WTC11 (cell line): ENCODE measurements around the gene BRSK2. TPM values are rescaled to one million over a fixed set of nuclear protein-coding genes. Genes with fewer than 3 reads are reported as not detected.

Source experiments
- ATAC-seq: fragments of 200-7000 bp; cut with Tn5 transposase; 2 replicates; pipeline ENCODE4 v1.10.0; 2021; ENCODE audit warnings: mild to moderate bottlenecking, moderate library complexity
- CTCF ChIA-PET: fragments of 300-600 bp; sonication (Branson Sonifier 250); formaldehyde crosslinking; loops from one replicate; lab custom pipeline; 2021; ENCODE audit warnings: antibody characterized with exemption; lab: Charles Lee
- POLR2A ChIA-PET: fragments of 350-600 bp; sonication (Branson Sonifier 250); formaldehyde crosslinking; loops from one replicate; lab custom pipeline; 2021; ENCODE audit warnings: antibody characterized with exemption; lab: Charles Lee
- DNase-seq: peaks from one replicate; pipeline ENCODE4 v3.0.0; 2021; ENCODE audit warnings: low spot score
- H3K27ac Mint-ChIP-seq: 2 replicates; pipeline ENCODE4 v1.8.0; 2021; ENCODE audit warnings: mixed read lengths
- H3K27me3 Mint-ChIP-seq: 2 replicates; pipeline ENCODE4 v1.8.0; 2021; ENCODE audit warnings: low read depth, mild to moderate bottlenecking, moderate library complexity, mixed read lengths
- H3K36me3 Mint-ChIP-seq: 2 replicates; pipeline ENCODE4 v1.8.0; 2021; ENCODE audit warnings: mixed read lengths
- H3K4me1 Mint-ChIP-seq: 2 replicates; pipeline ENCODE4 v1.8.0; 2022; ENCODE audit warnings: mixed read lengths
- H3K4me3 Mint-ChIP-seq: 2 replicates; pipeline ENCODE4 v1.8.0; 2021; ENCODE audit warnings: mild to moderate bottlenecking, moderate library complexity, mixed read lengths
- H3K9me3 Mint-ChIP-seq: 2 replicates; pipeline ENCODE4 v1.8.0; 2021; ENCODE audit warnings: mixed read lengths
- CREB1 ChIP-seq: sonication (generic); formaldehyde crosslinking; IDR thresholded peaks from 2 replicates; pipeline ENCODE4 v1.8.0; 2023; ENCODE audit warnings: mild to moderate bottlenecking, missing genetic modification reagents
- CREM ChIP-seq: sonication (generic); formaldehyde crosslinking; IDR thresholded peaks from 2 replicates; pipeline ENCODE4 v1.8.1; 2022; ENCODE audit warnings: mild to moderate bottlenecking, missing genetic modification reagents, moderate library complexity
- ETV6 ChIP-seq: sonication (generic); formaldehyde crosslinking; IDR thresholded peaks from 2 replicates; pipeline ENCODE4 v1.8.1; 2022; ENCODE audit warnings: mild to moderate bottlenecking, missing genetic modification reagents
- FOXK1 ChIP-seq: sonication (generic); formaldehyde crosslinking; IDR thresholded peaks from 2 replicates; pipeline ENCODE4 v1.8.0; 2022; ENCODE audit warnings: mild to moderate bottlenecking, moderate library complexity, missing genetic modification reagents
- JUN ChIP-seq: sonication (generic); formaldehyde crosslinking; IDR thresholded peaks from 2 replicates; pipeline ENCODE4 v1.8.0; 2023; ENCODE audit warnings: mild to moderate bottlenecking, missing genetic modification reagents
- KAT7 ChIP-seq: sonication (generic); formaldehyde crosslinking; IDR thresholded peaks from 2 replicates; pipeline ENCODE4 v1.8.1; 2023; ENCODE audit warnings: missing genetic modification reagents, mild to moderate bottlenecking, borderline replicate concordance
- MXD4 ChIP-seq: fragments of 250-450 bp; sonication (Bioruptor Pico); IDR thresholded peaks from 2 replicates; pipeline ENCODE4 v1.8.0; 2021; ENCODE audit warnings: mild to moderate bottlenecking, moderate library complexity, borderline replicate concordance
- MYBL2 ChIP-seq: sonication (generic); formaldehyde crosslinking; IDR thresholded peaks from 2 replicates; pipeline ENCODE4 v1.8.1; 2023; ENCODE audit warnings: mild to moderate bottlenecking, moderate library complexity, missing genetic modification reagents
- NFE2L1 ChIP-seq: sonication (generic); formaldehyde crosslinking; IDR thresholded peaks from 2 replicates; pipeline ENCODE4 v1.8.1; 2023; ENCODE audit warnings: missing genetic modification reagents
- NFYB ChIP-seq: sonication (generic); formaldehyde crosslinking; conservative IDR thresholded peaks from 2 replicates; pipeline ENCODE4 v1.8.0; 2022; ENCODE audit warnings: low read depth, missing genetic modification reagents
- NR2C2 ChIP-seq: sonication (generic); formaldehyde crosslinking; IDR thresholded peaks from 2 replicates; pipeline ENCODE4 v1.8.0; 2022; ENCODE audit warnings: mild to moderate bottlenecking, missing genetic modification reagents
- SOX15 ChIP-seq: fragments of 250-450 bp; sonication (Bioruptor Pico); IDR thresholded peaks from 2 replicates; pipeline ENCODE4 v1.9.0; 2021; ENCODE audit warnings: mild to moderate bottlenecking
- TEAD4 ChIP-seq: sonication (generic); formaldehyde crosslinking; IDR thresholded peaks from 2 replicates; pipeline ENCODE4 v1.8.0; 2022; ENCODE audit warnings: mild to moderate bottlenecking, missing genetic modification reagents
- ZNF219 ChIP-seq: sonication (generic); formaldehyde crosslinking; IDR thresholded peaks from 2 replicates; pipeline ENCODE4 v1.8.0; 2023; ENCODE audit warnings: missing genetic modification reagents, mild to moderate bottlenecking, borderline replicate concordance
- ZNF416 ChIP-seq: fragments of 250-450 bp; sonication (Bioruptor Pico); IDR thresholded peaks from 2 replicates; pipeline ENCODE4 v1.9.0; 2021; ENCODE audit warnings: mild to moderate bottlenecking, inconsistent platforms
- ZNF423 ChIP-seq: fragments of 250-450 bp; sonication (Bioruptor Pico); IDR thresholded peaks from 2 replicates; pipeline ENCODE4 v2.1.2; 2022; ENCODE audit warnings: mild to moderate bottlenecking, moderate library complexity
- total RNA-seq: library from RNA; stranded (reverse); gene quantifications from 3 replicates; pipeline ENCODE4 v1.2.3, GENCODE V29; 2021
- TF ChIP-seq, protein P1 (sequence below): sonication (generic); formaldehyde crosslinking; IDR thresholded peaks from 2 replicates; pipeline ENCODE4 v1.8.0; 2022; ENCODE audit warnings: mild to moderate bottlenecking, missing genetic modification reagents
- TF ChIP-seq, protein P2 (sequence below): sonication (generic); formaldehyde crosslinking; IDR thresholded peaks from 2 replicates; pipeline ENCODE4 v1.8.1; 2023; ENCODE audit warnings: mild to moderate bottlenecking, missing genetic modification reagents
- TF ChIP-seq, protein P3 (sequence below): sonication (generic); formaldehyde crosslinking; IDR thresholded peaks from 2 replicates; pipeline ENCODE4 v1.8.0; 2023; ENCODE audit warnings: missing genetic modification reagents, mild to moderate bottlenecking, borderline replicate concordance
- TF ChIP-seq, protein P4 (sequence below): sonication (generic); formaldehyde crosslinking; IDR thresholded peaks from 2 replicates; pipeline ENCODE4 v1.8.0; 2022; ENCODE audit warnings: missing genetic modification reagents
- TF ChIP-seq, protein P5 (sequence below): fragments of 250-450 bp; sonication (Bioruptor Pico); IDR thresholded peaks from 2 replicates; pipeline ENCODE4 v1.8.0; 2021; ENCODE audit warnings: mild to moderate bottlenecking

Gene BRSK2
- total RNA-seq, 1 experiment from 2014 or later, result 34.5 TPM

DNA sequence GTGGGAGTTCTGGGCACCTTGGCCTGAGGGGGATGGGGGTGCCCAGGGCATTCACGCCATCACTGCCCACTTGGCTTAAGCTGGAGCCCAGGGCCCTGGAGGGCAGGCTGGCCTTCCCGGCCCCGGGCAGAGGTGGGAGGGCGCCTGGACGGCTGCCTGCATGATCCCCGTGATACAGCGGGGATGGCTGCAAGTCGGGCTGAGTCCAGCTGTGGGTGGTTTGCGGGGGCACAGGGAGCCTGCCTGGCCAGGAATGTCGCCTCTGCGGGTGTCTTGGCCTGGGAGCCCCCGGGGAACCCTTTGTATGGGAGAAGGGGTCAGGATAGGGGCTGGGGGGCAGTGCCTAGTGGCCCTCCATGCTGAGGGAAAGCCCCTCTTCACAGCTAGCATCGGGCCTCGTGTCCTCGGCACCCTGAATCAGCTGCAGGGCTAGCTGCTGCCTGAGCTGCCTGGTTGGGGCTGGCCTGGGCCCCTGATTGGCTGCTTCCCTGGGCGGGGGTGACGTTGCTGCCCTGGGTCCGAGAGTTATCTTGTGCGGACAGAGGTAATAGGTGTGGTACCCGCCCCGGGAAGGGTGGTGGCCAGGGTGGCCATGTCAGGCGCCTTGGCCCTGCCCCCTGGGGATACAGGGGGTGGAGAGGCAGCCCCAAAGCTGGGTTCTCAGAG is 8.3 kb downstream of the BRSK2 start:
- CTCF ChIA-PET, result interaction anchor here (0.9 kb wide), 1 partner anchor 427 kb away, joined by 4 read pairs; no protein-coding TSS in a partner anchor
- no peaks in the 10 kb centered on the region for H3K27me3 Mint-ChIP-seq
- 0 out of 2 replicates have a peak, but pooled peaks cover 3% of the 10 kb centered on the region for H3K9me3 Mint-ChIP-seq
- 0 out of 2 replicates have a peak, but pooled peaks cover 3% of the 10 kb centered on the region for H3K36me3 Mint-ChIP-seq
- POLR2A ChIA-PET, result no interaction called here
- DNase-seq, result no peak
- no peak for ATAC-seq
- no peak overlapping the region for H3K27ac Mint-ChIP-seq
- H3K4me3 Mint-ChIP-seq, result no peak overlapping the region
- no peaks in the 10 kb centered on the region for H3K4me1 Mint-ChIP-seq
- TF ChIP-seq ETV6 (CRISPR knock-in tag), result no peak
- no peak for TF ChIP-seq TEAD4 (CRISPR knock-in tag)
- no peak for TF ChIP-seq MYBL2
- no peak for TF ChIP-seq NFYB (CRISPR knock-in tag)
- no peak for TF ChIP-seq CREB1 (CRISPR knock-in tag)
- TF ChIP-seq SOX15 (CRISPR knock-in tag), result no peak
- TF ChIP-seq NR2C2 (CRISPR knock-in tag), result no peak
- no peak for TF ChIP-seq NFE2L1 (CRISPR knock-in tag)
- TF ChIP-seq, protein P1, sequence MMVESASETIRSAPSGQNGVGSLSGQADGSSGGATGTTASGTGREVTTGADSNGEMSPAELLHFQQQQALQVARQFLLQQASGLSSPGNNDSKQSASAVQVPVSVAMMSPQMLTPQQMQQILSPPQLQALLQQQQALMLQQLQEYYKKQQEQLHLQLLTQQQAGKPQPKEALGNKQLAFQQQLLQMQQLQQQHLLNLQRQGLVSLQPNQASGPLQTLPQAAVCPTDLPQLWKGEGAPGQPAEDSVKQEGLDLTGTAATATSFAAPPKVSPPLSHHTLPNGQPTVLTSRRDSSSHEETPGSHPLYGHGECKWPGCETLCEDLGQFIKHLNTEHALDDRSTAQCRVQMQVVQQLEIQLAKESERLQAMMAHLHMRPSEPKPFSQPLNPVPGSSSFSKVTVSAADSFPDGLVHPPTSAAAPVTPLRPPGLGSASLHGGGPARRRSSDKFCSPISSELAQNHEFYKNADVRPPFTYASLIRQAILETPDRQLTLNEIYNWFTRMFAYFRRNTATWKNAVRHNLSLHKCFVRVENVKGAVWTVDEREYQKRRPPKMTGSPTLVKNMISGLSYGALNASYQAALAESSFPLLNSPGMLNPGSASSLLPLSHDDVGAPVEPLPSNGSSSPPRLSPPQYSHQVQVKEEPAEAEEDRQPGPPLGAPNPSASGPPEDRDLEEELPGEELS (CRISPR knock-in tag), result no peak
- no peak for TF ChIP-seq ZNF416
- TF ChIP-seq, protein P2, sequence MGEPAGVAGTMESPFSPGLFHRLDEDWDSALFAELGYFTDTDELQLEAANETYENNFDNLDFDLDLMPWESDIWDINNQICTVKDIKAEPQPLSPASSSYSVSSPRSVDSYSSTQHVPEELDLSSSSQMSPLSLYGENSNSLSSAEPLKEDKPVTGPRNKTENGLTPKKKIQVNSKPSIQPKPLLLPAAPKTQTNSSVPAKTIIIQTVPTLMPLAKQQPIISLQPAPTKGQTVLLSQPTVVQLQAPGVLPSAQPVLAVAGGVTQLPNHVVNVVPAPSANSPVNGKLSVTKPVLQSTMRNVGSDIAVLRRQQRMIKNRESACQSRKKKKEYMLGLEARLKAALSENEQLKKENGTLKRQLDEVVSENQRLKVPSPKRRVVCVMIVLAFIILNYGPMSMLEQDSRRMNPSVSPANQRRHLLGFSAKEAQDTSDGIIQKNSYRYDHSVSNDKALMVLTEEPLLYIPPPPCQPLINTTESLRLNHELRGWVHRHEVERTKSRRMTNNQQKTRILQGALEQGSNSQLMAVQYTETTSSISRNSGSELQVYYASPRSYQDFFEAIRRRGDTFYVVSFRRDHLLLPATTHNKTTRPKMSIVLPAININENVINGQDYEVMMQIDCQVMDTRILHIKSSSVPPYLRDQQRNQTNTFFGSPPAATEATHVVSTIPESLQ (CRISPR knock-in tag), result no peak
- no peak for TF ChIP-seq ZNF423 (CRISPR knock-in tag)
- TF ChIP-seq CREM (CRISPR knock-in tag), result no peak
- TF ChIP-seq, protein P3, sequence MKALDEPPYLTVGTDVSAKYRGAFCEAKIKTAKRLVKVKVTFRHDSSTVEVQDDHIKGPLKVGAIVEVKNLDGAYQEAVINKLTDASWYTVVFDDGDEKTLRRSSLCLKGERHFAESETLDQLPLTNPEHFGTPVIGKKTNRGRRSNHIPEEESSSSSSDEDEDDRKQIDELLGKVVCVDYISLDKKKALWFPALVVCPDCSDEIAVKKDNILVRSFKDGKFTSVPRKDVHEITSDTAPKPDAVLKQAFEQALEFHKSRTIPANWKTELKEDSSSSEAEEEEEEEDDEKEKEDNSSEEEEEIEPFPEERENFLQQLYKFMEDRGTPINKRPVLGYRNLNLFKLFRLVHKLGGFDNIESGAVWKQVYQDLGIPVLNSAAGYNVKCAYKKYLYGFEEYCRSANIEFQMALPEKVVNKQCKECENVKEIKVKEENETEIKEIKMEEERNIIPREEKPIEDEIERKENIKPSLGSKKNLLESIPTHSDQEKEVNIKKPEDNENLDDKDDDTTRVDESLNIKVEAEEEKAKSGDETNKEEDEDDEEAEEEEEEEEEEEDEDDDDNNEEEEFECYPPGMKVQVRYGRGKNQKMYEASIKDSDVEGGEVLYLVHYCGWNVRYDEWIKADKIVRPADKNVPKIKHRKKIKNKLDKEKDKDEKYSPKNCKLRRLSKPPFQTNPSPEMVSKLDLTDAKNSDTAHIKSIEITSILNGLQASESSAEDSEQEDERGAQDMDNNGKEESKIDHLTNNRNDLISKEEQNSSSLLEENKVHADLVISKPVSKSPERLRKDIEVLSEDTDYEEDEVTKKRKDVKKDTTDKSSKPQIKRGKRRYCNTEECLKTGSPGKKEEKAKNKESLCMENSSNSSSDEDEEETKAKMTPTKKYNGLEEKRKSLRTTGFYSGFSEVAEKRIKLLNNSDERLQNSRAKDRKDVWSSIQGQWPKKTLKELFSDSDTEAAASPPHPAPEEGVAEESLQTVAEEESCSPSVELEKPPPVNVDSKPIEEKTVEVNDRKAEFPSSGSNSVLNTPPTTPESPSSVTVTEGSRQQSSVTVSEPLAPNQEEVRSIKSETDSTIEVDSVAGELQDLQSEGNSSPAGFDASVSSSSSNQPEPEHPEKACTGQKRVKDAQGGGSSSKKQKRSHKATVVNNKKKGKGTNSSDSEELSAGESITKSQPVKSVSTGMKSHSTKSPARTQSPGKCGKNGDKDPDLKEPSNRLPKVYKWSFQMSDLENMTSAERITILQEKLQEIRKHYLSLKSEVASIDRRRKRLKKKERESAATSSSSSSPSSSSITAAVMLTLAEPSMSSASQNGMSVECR (CRISPR knock-in tag), result no peak
- no peak for TF ChIP-seq MXD4 (CRISPR knock-in tag)
- no peak for TF ChIP-seq KAT7
- TF ChIP-seq, all 79 proteins: peak for 0

DNA sequence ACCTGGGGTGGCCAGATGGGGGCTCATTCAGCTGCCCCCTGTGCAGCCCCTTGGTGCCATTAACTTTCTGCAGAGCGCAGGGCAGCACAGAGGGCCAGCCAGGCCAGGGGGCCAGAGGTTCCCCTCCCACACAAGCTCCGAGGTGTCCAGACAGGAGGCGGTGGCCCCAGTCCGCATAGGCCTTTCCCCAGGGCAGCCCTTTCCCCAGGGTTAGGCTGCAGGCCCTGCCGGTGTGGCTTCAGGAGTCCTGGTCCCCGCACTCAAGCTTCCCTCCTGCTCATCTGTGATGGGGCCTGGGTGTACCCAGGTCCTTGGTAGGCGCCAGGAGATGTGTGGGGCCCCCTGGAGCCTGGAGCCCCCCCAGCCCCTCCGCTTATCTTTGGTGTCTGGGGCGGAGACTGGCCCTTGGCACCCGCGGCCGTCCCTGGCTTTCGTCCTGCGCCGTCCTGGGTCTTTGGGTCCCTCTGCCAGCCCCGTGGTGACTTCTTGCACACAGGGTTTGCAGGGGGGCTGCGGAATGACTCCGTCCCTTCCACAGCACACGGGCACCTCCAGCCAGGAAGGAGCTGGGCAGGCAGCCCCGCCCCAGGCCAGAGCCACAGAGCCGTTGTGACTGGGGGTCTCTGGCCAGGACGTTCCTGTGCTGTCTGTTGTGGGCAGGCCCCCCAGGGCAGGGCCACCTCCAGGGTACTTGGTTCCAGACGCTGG is 8.9 kb downstream of the BRSK2 start:
- no peaks in the 10 kb centered on the region for H3K27me3 Mint-ChIP-seq
- ChIA-PET POLR2A (no interaction called here), CTCF (interaction anchor here (0.9 kb wide), 1 partner anchor 426 kb away, joined by 4 read pairs; no protein-coding TSS in a partner anchor)
- no peak for DNase-seq
- no peaks in the 10 kb centered on the region for H3K4me1 Mint-ChIP-seq
- H3K27ac Mint-ChIP-seq, result no peak overlapping the region
- no peak overlapping the region for H3K4me3 Mint-ChIP-seq
- no peaks in the 10 kb centered on the region for H3K9me3 Mint-ChIP-seq
- ATAC-seq, result no peak
- H3K36me3 Mint-ChIP-seq, result no peaks in the 10 kb centered on the region
- TF ChIP-seq JUN (no peak), ZNF423 (CRISPR knock-in tag) (no peak), FOXK1 (no peak), NFYB (CRISPR knock-in tag) (no peak), ZNF219 (CRISPR knock-in tag) (no peak)
- TF ChIP-seq, protein P4, sequence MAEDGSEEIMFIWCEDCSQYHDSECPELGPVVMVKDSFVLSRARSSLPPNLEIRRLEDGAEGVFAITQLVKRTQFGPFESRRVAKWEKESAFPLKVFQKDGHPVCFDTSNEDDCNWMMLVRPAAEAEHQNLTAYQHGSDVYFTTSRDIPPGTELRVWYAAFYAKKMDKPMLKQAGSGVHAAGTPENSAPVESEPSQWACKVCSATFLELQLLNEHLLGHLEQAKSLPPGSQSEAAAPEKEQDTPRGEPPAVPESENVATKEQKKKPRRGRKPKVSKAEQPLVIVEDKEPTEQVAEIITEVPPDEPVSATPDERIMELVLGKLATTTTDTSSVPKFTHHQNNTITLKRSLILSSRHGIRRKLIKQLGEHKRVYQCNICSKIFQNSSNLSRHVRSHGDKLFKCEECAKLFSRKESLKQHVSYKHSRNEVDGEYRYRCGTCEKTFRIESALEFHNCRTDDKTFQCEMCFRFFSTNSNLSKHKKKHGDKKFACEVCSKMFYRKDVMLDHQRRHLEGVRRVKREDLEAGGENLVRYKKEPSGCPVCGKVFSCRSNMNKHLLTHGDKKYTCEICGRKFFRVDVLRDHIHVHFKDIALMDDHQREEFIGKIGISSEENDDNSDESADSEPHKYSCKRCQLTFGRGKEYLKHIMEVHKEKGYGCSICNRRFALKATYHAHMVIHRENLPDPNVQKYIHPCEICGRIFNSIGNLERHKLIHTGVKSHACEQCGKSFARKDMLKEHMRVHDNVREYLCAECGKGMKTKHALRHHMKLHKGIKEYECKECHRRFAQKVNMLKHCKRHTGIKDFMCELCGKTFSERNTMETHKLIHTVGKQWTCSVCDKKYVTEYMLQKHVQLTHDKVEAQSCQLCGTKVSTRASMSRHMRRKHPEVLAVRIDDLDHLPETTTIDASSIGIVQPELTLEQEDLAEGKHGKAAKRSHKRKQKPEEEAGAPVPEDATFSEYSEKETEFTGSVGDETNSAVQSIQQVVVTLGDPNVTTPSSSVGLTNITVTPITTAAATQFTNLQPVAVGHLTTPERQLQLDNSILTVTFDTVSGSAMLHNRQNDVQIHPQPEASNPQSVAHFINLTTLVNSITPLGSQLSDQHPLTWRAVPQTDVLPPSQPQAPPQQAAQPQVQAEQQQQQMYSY, result no peak
- TF ChIP-seq, protein P5, sequence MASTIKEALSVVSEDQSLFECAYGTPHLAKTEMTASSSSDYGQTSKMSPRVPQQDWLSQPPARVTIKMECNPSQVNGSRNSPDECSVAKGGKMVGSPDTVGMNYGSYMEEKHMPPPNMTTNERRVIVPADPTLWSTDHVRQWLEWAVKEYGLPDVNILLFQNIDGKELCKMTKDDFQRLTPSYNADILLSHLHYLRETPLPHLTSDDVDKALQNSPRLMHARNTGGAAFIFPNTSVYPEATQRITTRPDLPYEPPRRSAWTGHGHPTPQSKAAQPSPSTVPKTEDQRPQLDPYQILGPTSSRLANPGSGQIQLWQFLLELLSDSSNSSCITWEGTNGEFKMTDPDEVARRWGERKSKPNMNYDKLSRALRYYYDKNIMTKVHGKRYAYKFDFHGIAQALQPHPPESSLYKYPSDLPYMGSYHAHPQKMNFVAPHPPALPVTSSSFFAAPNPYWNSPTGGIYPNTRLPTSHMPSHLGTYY (CRISPR knock-in tag), result no peak
